ENCODE results near the gene AFF1.
"Not testable (repeated sequence)": the region's sequence is repeated elsewhere in the genome, so short reads cannot be mapped to it uniquely, and the experiment has no call there.

Gene AFF1

GRCh38 chr4:87058356-87059073 is 123.7 kb downstream of the AFF1 start:
- DNase-seq, result no peak

- no peak for DNase-seq
These were observed 126.1 kb downstream of the AFF1 start for GRCh38 chr4:87060957-87061356.

GRCh38 chr4:87065021-87065420 is 130.2 kb downstream of the AFF1 start:
- DNase-seq, result no peak

- DNase-seq, result no peak
These were observed 131.8 kb downstream of the AFF1 start for GRCh38 chr4:87066403-87067123.

- DNase-seq, result no peak
These were observed 132.5 kb downstream of the AFF1 start for GRCh38 chr4:87067124-87067885.

- peak; percentile 90 for DNase-seq
These were observed 133.8 kb downstream of the AFF1 start for GRCh38 chr4:87068583-87069021.

- DNase-seq, result no peak
These were observed 134.4 kb downstream of the AFF1 start for GRCh38 chr4:87069037-87069742.

- no peak for DNase-seq
These were observed 136.6 kb downstream of the AFF1 start for GRCh38 chr4:87071401-87071800.

- DNase-seq, result not testable (repeated sequence)
These were observed 137.7 kb downstream of the AFF1 start for GRCh38 chr4:87072545-87072944.

GRCh38 chr4:87073199-87074120 is 138.6 kb downstream of the AFF1 start:
- peak; percentile 5 for DNase-seq

- DNase-seq, result no peak
These were observed 139.3 kb downstream of the AFF1 start for GRCh38 chr4:87074121-87074488.

- no peak for DNase-seq
These were observed 141.1 kb downstream of the AFF1 start for GRCh38 chr4:87075876-87076275.

- DNase-seq, result no peak
These were observed 142.0 kb downstream of the AFF1 start for GRCh38 chr4:87076690-87077358.

- no peak for DNase-seq
These were observed 143.2 kb downstream of the AFF1 start for GRCh38 chr4:87077914-87078585.

- DNase-seq, result no peak
These were observed 144.2 kb downstream of the AFF1 start for GRCh38 chr4:87078987-87079486.

- DNase-seq, result no peak
These were observed 145.2 kb downstream of the AFF1 start for GRCh38 chr4:87079967-87080366.

GRCh38 chr4:87080462-87080861 is 145.7 kb downstream of the AFF1 start:
- no peak for DNase-seq

- DNase-seq, result no peak
These were observed 147.0 kb downstream of the AFF1 start for GRCh38 chr4:87081826-87082225.

GRCh38 chr4:87085732-87086131 is 150.9 kb downstream of the AFF1 start:
- not testable (repeated sequence) for DNase-seq

GRCh38 chr4:87086143-87086805 is 151.5 kb downstream of the AFF1 start:
- no peak for DNase-seq
